H1 (cell line): ENCODE results near the gene SSR2. TPM values are rescaled to one million over a fixed set of nuclear protein-coding genes. Genes with fewer than 3 reads are reported as not detected.

Experiments
- CTCF ChIA-PET: fragments of 300-600 bp; sonication (Branson Sonifier 250); formaldehyde crosslinking; loops from one replicate; lab custom pipeline; 2021; ENCODE audit not compliant: partially characterized antibody; lab: Charles Lee
- POLR2A ChIA-PET: fragments of 300-600 bp; sonication (Branson Sonifier 250); formaldehyde crosslinking; loops from one replicate; lab custom pipeline; 2021; ENCODE audit warnings: inconsistent platforms; ENCODE audit not compliant: partially characterized antibody; lab: Charles Lee
- DNase-seq, 2 experiments: peaks; one replicate each; pipeline versions ENCODE4 v3.0.0 to v3.0.0-alpha.2; 2010 to 2022; ENCODE audit warnings: low spot score in 2 of 2, low read depth in 1 of 2, mixed read lengths in 1 of 2
- FAIRE-seq: peaks from 2 replicates; lab custom pipeline; 2011; peaks lifted over from hg19 to GRCh38; lab: Jason Lieb, UNC
- H2AFZ ChIP-seq: 2 replicates; pipeline ENCODE4 v1.8.1; 2012; ENCODE audit warnings: low read length, inconsistent platforms
- H2AK5ac ChIP-seq: 2 replicates; pipeline ENCODE4 v1.6.1; 2013; ENCODE audit warnings: low read depth, low read length
- H2BK120ac ChIP-seq: replicated peaks from 2 replicates; pipeline ENCODE3; 2013; ENCODE audit warnings: low read depth, low read length, inconsistent platforms
- H2BK12ac ChIP-seq: 2 replicates; pipeline ENCODE4 v1.6.1; 2013; ENCODE audit warnings: low read depth, low read length
- H2BK15ac ChIP-seq: 2 replicates; pipeline ENCODE4 v1.6.1; 2013; ENCODE audit warnings: low read length
- H2BK20ac ChIP-seq: 2 replicates; pipeline ENCODE4 v1.6.1; 2013; ENCODE audit warnings: low read length
- H2BK5ac ChIP-seq: 2 replicates; pipeline ENCODE4 v1.6.1; 2013; ENCODE audit warnings: low read depth, low read length
- H3K14ac ChIP-seq: 2 replicates; pipeline ENCODE4 v1.6.1; 2013; ENCODE audit warnings: inconsistent platforms; ENCODE audit not compliant: insufficient read length
- H3K18ac ChIP-seq: 2 replicates; pipeline ENCODE4 v1.6.1; 2013; ENCODE audit warnings: low read length; ENCODE audit errors: extremely low read depth
- H3K23ac ChIP-seq: 2 replicates; pipeline ENCODE4 v1.6.1; 2013; ENCODE audit warnings: inconsistent platforms; ENCODE audit not compliant: insufficient read length
- H3K23me2 ChIP-seq: 2 replicates; pipeline ENCODE4 v1.6.1; 2013; ENCODE audit warnings: low read depth, low read length
- H3K27ac ChIP-seq: 2 replicates; pipeline ENCODE4 v1.6.1; 2011; ENCODE audit warnings: low read depth, low read length, inconsistent platforms
- H3K27me3 ChIP-seq, 4 experiments: replicated peaks in 1 of 4; 1 replicate in 1 of 4; 2 replicates in 3 of 4; pipeline versions ENCODE4 v1.6.1 to v1.8.1; 2011 to 2013; ENCODE audit warnings: low read length in 3 of 4, mild to moderate bottlenecking in 3 of 4, inconsistent platforms in 2 of 4, mixed read lengths in 2 of 4, moderate library complexity in 1 of 4; ENCODE audit not compliant: control insufficient read depth in 3 of 4, insufficient read depth in 3 of 4; ENCODE audit errors: extremely low read depth in 1 of 4
- H3K36me3 ChIP-seq, 4 experiments: 2 replicates each; pipeline versions ENCODE4 v1.6.1 to v1.8.1; 2011 to 2013; ENCODE audit warnings: mild to moderate bottlenecking in 4 of 4, low read length in 3 of 4, moderate library complexity in 2 of 4, control low read depth in 1 of 4, inconsistent platforms in 1 of 4; ENCODE audit not compliant: insufficient read depth in 4 of 4, control insufficient read depth in 2 of 4
- H3K4ac ChIP-seq: replicated peaks from 2 replicates; pipeline ENCODE3; 2013; ENCODE audit warnings: low read length, low read depth, mixed read lengths, inconsistent platforms; ENCODE audit not compliant: insufficient read length
- H3K4me1 ChIP-seq, 4 experiments: replicated peaks in 1 of 4; 1 replicate in 1 of 4; 2 replicates in 3 of 4; pipeline versions ENCODE4 v1.6.1 to v1.8.1; 2011 to 2013; ENCODE audit warnings: low read length in 3 of 4, inconsistent platforms in 2 of 4, mixed read lengths in 1 of 4; ENCODE audit not compliant: insufficient read depth in 4 of 4, control insufficient read depth in 3 of 4
- H3K4me2 ChIP-seq, 2 experiments: 2 replicates each; pipeline versions ENCODE4 v1.6.1 to v1.8.1; 2011 to 2013; ENCODE audit warnings: low read depth in 2 of 2, low read length in 2 of 2, control low read depth in 1 of 2, inconsistent platforms in 1 of 2, mild to moderate bottlenecking in 1 of 2; ENCODE audit not compliant: insufficient read depth in 1 of 2
- H3K4me3 ChIP-seq, 4 experiments: fragments of 200-600, 300-600 bp in 1 of 4; sonication (generic), shearing (Covaris generic), sonication (Bioruptor Twin) in 1 of 4; 2 replicates each; pipeline versions ENCODE4 v1.5.1 to v1.8.1; 2011 to 2016; ENCODE audit warnings: low read length in 4 of 4, low read depth in 3 of 4, control low read depth in 2 of 4, inconsistent platforms in 2 of 4, mild to moderate bottlenecking in 2 of 4, mixed read lengths in 1 of 4, moderate library complexity in 1 of 4; ENCODE audit not compliant: insufficient read depth in 2 of 4; ENCODE audit errors: extremely low read depth in 1 of 4
- H3K56ac ChIP-seq: replicated peaks from 2 replicates; pipeline ENCODE3; 2013; ENCODE audit warnings: low read depth, mild to moderate bottlenecking, mixed read lengths, low read length, inconsistent platforms; ENCODE audit not compliant: insufficient read length
- H3K79me1 ChIP-seq: 2 replicates; pipeline ENCODE4 v1.6.1; 2013; ENCODE audit warnings: low read depth, low read length, control low read depth
- H3K79me2 ChIP-seq, 2 experiments: 2 replicates each; pipeline versions ENCODE4 v1.6.1 to v1.8.1; 2012 to 2013; ENCODE audit warnings: low read length in 2 of 2, mild to moderate bottlenecking in 2 of 2, inconsistent platforms in 1 of 2; ENCODE audit not compliant: insufficient read depth in 2 of 2, control insufficient read depth in 1 of 2
- H3K9ac ChIP-seq, 4 experiments: replicated peaks in 1 of 4; 1 replicate in 1 of 4; 2 replicates in 3 of 4; pipeline versions ENCODE4 v1.6.1 to v1.8.1; 2011 to 2013; ENCODE audit warnings: low read depth in 3 of 4, low read length in 3 of 4, control low read depth in 2 of 4, mild to moderate bottlenecking in 2 of 4, moderate library complexity in 2 of 4, inconsistent platforms in 1 of 4; ENCODE audit errors: extremely low read depth in 1 of 4
- H3K9me3 ChIP-seq, 2 experiments: 2 replicates each; pipeline versions ENCODE4 v1.6.1 to v1.8.1; 2012 to 2013; ENCODE audit warnings: mild to moderate bottlenecking in 2 of 2, moderate library complexity in 2 of 2, control low read depth in 1 of 2, inconsistent platforms in 1 of 2, low read depth in 1 of 2, low read length in 1 of 2, mixed read lengths in 1 of 2; ENCODE audit not compliant: insufficient read depth in 2 of 2
- H4K20me1 ChIP-seq, 2 experiments: replicated peaks in 1 of 2; 2 replicates each; pipeline versions ENCODE3 to v1.8.1; 2011 to 2013; ENCODE audit warnings: inconsistent platforms in 2 of 2, low read length in 2 of 2, mild to moderate bottlenecking in 1 of 2; ENCODE audit not compliant: insufficient read depth in 2 of 2, control insufficient read depth in 1 of 2
- H4K5ac ChIP-seq: 2 replicates; pipeline ENCODE4 v1.6.1; 2013; ENCODE audit warnings: low read length, low read depth, mixed read lengths, inconsistent platforms; ENCODE audit not compliant: insufficient read length
- H4K8ac ChIP-seq: 2 replicates; pipeline ENCODE4 v1.8.0; 2013; ENCODE audit warnings: mild to moderate bottlenecking, moderate library complexity, low read length, inconsistent platforms; ENCODE audit not compliant: insufficient read depth; ENCODE audit errors: extremely low read depth
- H4K91ac ChIP-seq: replicated peaks from 2 replicates; pipeline ENCODE3; 2013; ENCODE audit warnings: low read length, mixed read lengths, inconsistent platforms; ENCODE audit not compliant: insufficient read length
- CREB1 ChIP-seq: IDR thresholded peaks from 2 replicates; pipeline ENCODE4 v1.6.1; 2012; ENCODE audit warnings: inconsistent platforms
- E2F6 ChIP-seq: IDR thresholded peaks from 2 replicates; pipeline ENCODE4 v1.6.1; 2012; ENCODE audit warnings: inconsistent platforms
- FOSL1 ChIP-seq: IDR thresholded peaks from 2 replicates; pipeline ENCODE4 v1.6.1; 2011; ENCODE audit warnings: mild to moderate bottlenecking, low read depth, low read length, moderate library complexity; ENCODE audit not compliant: insufficient read depth
- KDM5A ChIP-seq: fragments of 200-600 bp; IDR thresholded peaks from 2 replicates; pipeline ENCODE4 v1.7.1; 2012; ENCODE audit warnings: mild to moderate bottlenecking, low read length, inconsistent platforms, mixed read lengths
- MAFK ChIP-seq: IDR thresholded peaks from 2 replicates; pipeline ENCODE4 v1.6.1; 2012; ENCODE audit warnings: low read depth, mild to moderate bottlenecking, improper control_type of control experiment, low read length
- PHF8 ChIP-seq: fragments of 200-600 bp; sonication (generic); conservative IDR thresholded peaks from 2 replicates; pipeline ENCODE4 v1.7.1; 2012; ENCODE audit warnings: low read depth, mild to moderate bottlenecking, inconsistent platforms, low read length, moderate library complexity
- POU5F1 ChIP-seq: IDR thresholded peaks from 2 replicates; pipeline ENCODE4 v1.6.1; 2011; ENCODE audit warnings: low read depth, mild to moderate bottlenecking, low read length, moderate library complexity
- RFX5 ChIP-seq: IDR thresholded peaks from 2 replicates; pipeline ENCODE4 v1.6.1; 2011; ENCODE audit warnings: low read depth, low read length, improper control_type of control experiment, borderline replicate concordance
- RNF2 ChIP-seq: fragments of 200-900, 300-1000 bp; sonication (generic); IDR thresholded peaks from 2 replicates; pipeline ENCODE4 v1.7.1; 2016; ENCODE audit warnings: borderline replicate concordance, low read depth, mild to moderate bottlenecking, antibody characterized with exemption, low read length; ENCODE audit not compliant: poor library complexity, severe bottlenecking; ENCODE audit errors: missing control alignments
- SIN3A ChIP-seq, 2 experiments: IDR thresholded peaks in 1 of 2; conservative IDR thresholded peaks in 1 of 2; 2 replicates each; pipeline ENCODE4 v1.6.1; 2011 to 2012; ENCODE audit warnings: low read length in 2 of 2, improper control_type of control experiment in 1 of 2, low read depth in 1 of 2, mild to moderate bottlenecking in 1 of 2
- SP2 ChIP-seq: IDR thresholded peaks from 2 replicates; pipeline ENCODE4 v1.6.1; 2012; ENCODE audit warnings: mild to moderate bottlenecking, low read length, inconsistent platforms
- SRF ChIP-seq: IDR thresholded peaks from 2 replicates; pipeline ENCODE4 v1.6.1; 2011; ENCODE audit warnings: mild to moderate bottlenecking, low read depth, low read length, moderate library complexity
- ZNF274 ChIP-seq: IDR thresholded peaks from 2 replicates; pipeline ENCODE4 v1.7.0; 2012; ENCODE audit warnings: low read length, borderline replicate concordance; ENCODE audit errors: extremely low read depth
- WGBS, 2 experiments: shearing (Covaris generic) in 1 of 2; methylation state at CpG; one replicate each; pipeline versions ENCODE4 v1.1.6 to v1.1.7; 2013 to 2015; ENCODE audit warnings: low lambda C conversion rate in 2 of 2, mixed read lengths in 2 of 2, inconsistent platforms in 1 of 2, low coverage in 1 of 2, missing lambda C conversion rate in 1 of 2; ENCODE audit not compliant: insufficient replicate concordance in 2 of 2, insufficient coverage in 1 of 2, insufficient read length in 1 of 2; ENCODE audit errors: extremely low coverage in 1 of 2, missing lambda C conversion rate in 1 of 2; 5-methylcytosine and 5-hydroxymethylcytosine counted together
- polyA plus RNA-seq, 7 experiments: library from polyadenylated mRNA; depleted of rRNA in 3 of 7; stranded (reverse) in 5 of 7; unstranded in 2 of 7; fragments of >200 nt in 5 of 7; fragments of 200-250 nt in 2 of 7; gene quantifications; 1 replicate in 5 of 7; 2 replicates in 1 of 7; 4 replicates in 1 of 7; pipeline versions ENCODE4 v1.2.1 to v1.2.3, GENCODE V29; 2011 to 2013; ENCODE audit warnings: missing spikeins in 2 of 7, mixed read lengths in 2 of 7
- total RNA-seq: library from RNA; stranded (reverse); fragmentation: NEBNext Ultra II Directional; extraction: Animal tissue kit (Norgen Biotek cat#: 25700); gene quantifications from 2 replicates; pipeline ENCODE4 v1.2.1, GENCODE V29; 2021

SSR2 gene
- total and polyA plus RNA-seq, 2 of the 8 experiments (the other 6 are each of a cell fraction or from before 2014, with no cell fraction given): 190 to 648 TPM

DNA sequence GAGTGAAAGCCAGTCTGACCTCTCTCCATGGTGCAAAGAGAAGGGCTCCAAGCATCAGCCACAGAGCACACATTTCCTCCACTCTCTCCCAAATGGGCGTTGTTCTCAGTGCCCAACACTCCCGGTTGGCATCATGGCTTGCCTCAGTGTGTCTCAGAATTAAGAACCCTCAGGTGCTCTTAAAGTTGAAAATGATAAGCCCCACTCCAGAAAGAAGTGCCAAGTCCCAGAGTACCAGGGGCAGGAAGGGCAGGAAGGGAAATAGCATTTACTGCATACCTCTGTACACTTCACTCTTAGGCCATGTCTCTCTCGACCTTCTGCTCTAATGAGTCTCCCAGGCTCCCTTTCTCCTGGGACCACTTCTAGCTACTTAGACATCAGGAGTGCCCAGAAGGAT, 27.2 kb downstream of the SSR2 start:
- H4K5ac ChIP-seq: no peak overlapping the region
- ChIA-PET POLR2A (interaction anchor here (0.8 to 19.2 kb wide), 3 partner anchors 10 to 22 kb away, joined by 4 to 282 read pairs (median 4); partner anchors contain the start of gene ARHGEF2), CTCF (interaction anchor here (0.6 to 1.8 kb wide), 8 partner anchors 10 to 149 kb away, joined by 3 to 5 read pairs (median 4); no protein-coding TSS in a partner anchor)
- no peak overlapping the region for H3K56ac ChIP-seq
- FAIRE-seq: no peak
- H3K9me3 ChIP-seq: no peaks in the 10 kb centered on the region
- H2BK20ac ChIP-seq: no peak overlapping the region
- H3K36me3 ChIP-seq: no peaks in the 10 kb centered on the region
- 97% methylated on average over 3 of the region's 3 CpGs; no CpG with 5 or more reads in 1 of the 2 experiments for WGBS, 2 experiments
- H2BK5ac ChIP-seq: no peak overlapping the region; the same call in 1 of the 2 replicates
- H2BK12ac ChIP-seq: no peak overlapping the region
- H2BK120ac ChIP-seq: no peak overlapping the region
- no peak overlapping the region for H3K23ac ChIP-seq
- H3K4me2 ChIP-seq: no peak overlapping the region
- H4K91ac ChIP-seq: no peak overlapping the region
- H2AK5ac ChIP-seq: no peak overlapping the region
- no peaks in the 10 kb centered on the region for H3K27me3 ChIP-seq
- peaks cover 0 to 7% (median 3%) of the 10 kb centered on the region in 4 experiments; a peak in 4 of 7 replicates for H3K4me1 ChIP-seq
- no peak for DNase-seq
- H3K27ac ChIP-seq: no peak overlapping the region
- H3K79me1 ChIP-seq: no peaks in the 10 kb centered on the region; the same call in 1 of the 2 replicates
- no peak overlapping the region for H2AFZ ChIP-seq
- no peak overlapping the region for H3K4ac ChIP-seq
- no peaks in the 10 kb centered on the region for H3K79me2 ChIP-seq
- H4K8ac ChIP-seq: no peak overlapping the region
- no peak overlapping the region for H3K4me3 ChIP-seq
- no peak overlapping the region for H2BK15ac ChIP-seq
- no peaks in the 10 kb centered on the region for H4K20me1 ChIP-seq
- H3K9ac ChIP-seq: no peak overlapping the region
- no peak overlapping the region for H3K14ac ChIP-seq
- H3K23me2 ChIP-seq: no peaks in the 10 kb centered on the region
- no peak overlapping the region for H3K18ac ChIP-seq
- TF ChIP-seq ZNF274 (no peak), FOSL1 (no peak), SP2 (no peak), MAFK (no peak), SIN3A (conservative IDR thresholded peaks at IDR 0.05 in 1 of 2, IDR thresholded peaks at IDR 0.05 in 1 of 2; ENCODE audit: low read depth in 1 of 2, low read length in 2 of 2) (no peak), PHF8 (no peak), SRF (no peak), KDM5A (no peak), E2F6 (no peak), RFX5 (no peak), POU5F1 (no peak), RNF2 (no peak), CREB1 (no peak)
